Body of pancreas (tissue), 4 donors: Measurements from ENCODE around the gene PFKL.

Source experiments
- CTCF ChIP-seq, 7 experiments: fragments of 450-650 bp in 4 of 7; fragments of 200-600 bp in 3 of 7; sonication (generic) in 3 of 7; IDR thresholded peaks; one replicate each; pipeline ENCODE4 v1.5.1; 2016 to 2019; ENCODE audit warnings: antibody characterized with exemption in 7 of 7
- POLR2A ChIP-seq, 3 donors: fragments of 450-650 bp; IDR thresholded peaks; one replicate each; pipeline ENCODE4 v1.6.1; 2016; ENCODE audit warnings: antibody characterized with exemption in 3 of 3, mild to moderate bottlenecking in 2 of 3

- TF ChIP-seq CTCF (IDR thresholded peaks at IDR 0.05), result no peak
- TF ChIP-seq POLR2A (IDR thresholded peaks at IDR 0.05), result no peak
Measured at GRCh38 chr21:44374601-44375280, 74.9 kb downstream of the PFKL start.
